ENCODE measurements around the gene ARL14EPL.

- TF ChIP-seq CTCF (IDR thresholded peaks at IDR 0.05) (no peak), SMAD3 (CRISPR knock-in tag; IDR thresholded peaks at IDR 0.05; ENCODE audit: borderline replicate concordance) (no peak), USF2 (CRISPR knock-in tag; IDR thresholded peaks at IDR 0.05) (no peak), ATF1 (CRISPR knock-in tag; IDR thresholded peaks at IDR 0.05) (no peak), ESRRA (CRISPR knock-in tag; IDR thresholded peaks at IDR 0.05; ENCODE audit: borderline replicate concordance) (no peak), NR1H2 (CRISPR knock-in tag; IDR thresholded peaks at IDR 0.05) (no peak)
Measured at GRCh38 chr5:116009806-116010205, 22.5 kb upstream of the ARL14EPL start.
